HG03066 (cell line): ENCODE measurements around the gene ACOT7.

ENCODE experiments used
- ATAC-seq: cut with Tn5 transposase; IDR thresholded peaks from one replicate; pipeline ENCODE4 v1.9.1; 2021; ENCODE audit warnings: low read depth; ENCODE audit not compliant: unreplicated experiment

Gene ACOT7

DNA sequence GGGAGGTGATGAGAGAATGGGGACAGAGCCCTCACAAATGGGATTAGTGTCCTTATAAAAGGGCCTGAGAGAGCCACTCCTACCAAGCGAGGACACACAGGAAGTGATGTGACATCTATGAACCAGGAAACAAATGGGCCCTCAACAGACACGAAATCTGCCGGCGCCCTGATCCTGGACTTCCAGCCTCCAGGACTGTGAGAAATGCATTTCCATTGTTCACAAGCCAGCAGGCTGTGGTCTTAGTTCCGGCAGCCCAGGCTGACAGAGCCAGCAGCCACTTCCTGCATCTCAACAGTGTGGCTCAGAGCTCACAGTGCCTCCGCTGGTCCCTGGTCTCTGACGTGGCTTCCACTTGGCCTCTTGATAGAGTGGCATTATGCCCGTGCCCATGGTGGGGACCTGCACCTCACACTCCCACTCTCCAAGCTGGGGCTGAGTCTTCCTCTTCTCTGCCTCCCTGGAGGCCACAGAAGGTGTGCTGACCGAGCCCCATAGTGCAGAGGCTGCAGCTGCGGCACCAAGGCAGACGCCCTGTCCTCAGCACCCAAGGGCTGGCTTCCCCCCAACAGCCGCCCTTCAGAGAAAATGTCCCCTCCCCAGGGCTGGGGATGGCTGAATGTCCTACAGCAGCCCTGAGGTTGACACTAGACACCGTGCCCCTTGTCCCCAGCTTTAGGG, 44.9 kb downstream of the ACOT7 start:
- no peak for ATAC-seq

DNA sequence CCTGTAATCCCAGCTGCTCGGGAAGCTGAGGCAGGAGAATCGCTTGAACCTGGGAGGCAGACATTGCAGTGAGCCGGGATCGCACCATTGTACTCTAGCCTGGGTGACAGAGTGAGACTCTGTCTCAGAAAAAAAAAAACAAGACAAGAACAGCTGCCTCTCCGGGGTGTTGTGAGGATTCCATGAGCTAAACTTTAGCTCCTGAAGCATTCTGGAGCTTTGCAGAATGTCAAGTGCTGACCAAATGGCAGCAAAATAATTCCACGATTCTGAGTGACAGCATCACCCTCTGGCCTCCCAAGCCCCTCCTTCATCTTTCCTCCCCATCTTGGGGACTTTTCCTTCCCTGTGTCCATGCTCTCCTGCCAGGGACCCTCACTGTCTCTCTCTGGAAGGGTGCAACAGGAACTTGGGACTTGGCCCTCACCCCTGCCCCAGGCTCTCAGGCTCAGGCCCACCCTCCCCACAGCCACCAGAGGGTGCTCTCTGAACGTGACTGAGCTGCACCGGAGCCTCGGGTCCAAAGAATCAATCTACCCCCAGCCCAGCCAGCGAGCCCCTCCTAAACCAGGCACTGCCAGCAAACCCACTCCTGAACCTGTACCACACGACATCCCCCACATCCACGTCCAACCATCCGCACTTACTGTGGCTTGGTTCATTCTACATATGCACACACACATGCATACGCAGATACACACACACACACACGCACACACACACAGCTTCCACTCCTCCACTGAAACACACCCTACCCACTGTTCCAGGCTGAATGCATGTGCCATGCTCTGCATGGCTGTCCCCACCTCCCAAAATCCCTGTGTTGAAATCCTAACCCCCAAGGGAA, 45.7 kb downstream of the ACOT7 start:
- ATAC-seq, result no peak

DNA sequence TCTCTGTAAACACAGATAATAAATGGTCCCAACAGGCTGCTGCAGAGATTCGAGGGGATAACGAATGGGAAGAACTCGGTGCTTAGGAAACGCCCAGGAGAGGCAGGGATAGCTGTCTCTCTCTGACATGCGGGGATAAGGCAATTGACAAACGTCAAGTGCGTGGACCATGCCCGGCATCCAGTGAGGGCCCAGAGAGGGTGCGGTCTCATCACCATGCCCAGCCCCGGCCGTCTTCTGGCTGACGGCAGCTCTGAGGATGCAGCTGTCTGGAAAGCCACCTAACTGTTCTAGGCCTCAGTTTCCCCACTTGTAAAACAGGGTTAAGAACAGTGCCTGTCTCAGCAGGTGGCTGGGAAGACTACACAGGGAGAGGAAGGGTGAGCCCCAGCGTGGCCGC, 48.1 kb downstream of the ACOT7 start:
- no peak for ATAC-seq

DNA sequence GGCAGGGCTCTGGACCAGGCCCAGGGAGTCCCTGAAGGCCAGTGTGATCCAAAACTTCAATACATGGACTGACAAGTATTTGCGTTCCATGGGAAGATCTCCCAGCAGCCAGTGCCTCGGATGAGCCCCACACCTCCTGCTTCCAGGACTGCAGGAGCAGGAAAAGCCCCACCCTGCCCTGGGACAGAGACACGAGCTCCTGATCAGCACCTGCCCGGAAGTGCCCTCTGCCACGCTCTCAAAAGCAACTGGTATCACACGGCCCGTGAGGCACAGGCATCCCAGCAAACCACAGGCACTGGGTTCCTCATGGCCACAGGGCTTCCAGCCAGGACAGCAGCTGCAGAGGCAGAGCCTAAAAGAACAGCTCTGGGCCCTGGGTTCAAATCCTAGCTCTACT, 48.6 kb downstream of the ACOT7 start:
- ATAC-seq, result no peak

DNA sequence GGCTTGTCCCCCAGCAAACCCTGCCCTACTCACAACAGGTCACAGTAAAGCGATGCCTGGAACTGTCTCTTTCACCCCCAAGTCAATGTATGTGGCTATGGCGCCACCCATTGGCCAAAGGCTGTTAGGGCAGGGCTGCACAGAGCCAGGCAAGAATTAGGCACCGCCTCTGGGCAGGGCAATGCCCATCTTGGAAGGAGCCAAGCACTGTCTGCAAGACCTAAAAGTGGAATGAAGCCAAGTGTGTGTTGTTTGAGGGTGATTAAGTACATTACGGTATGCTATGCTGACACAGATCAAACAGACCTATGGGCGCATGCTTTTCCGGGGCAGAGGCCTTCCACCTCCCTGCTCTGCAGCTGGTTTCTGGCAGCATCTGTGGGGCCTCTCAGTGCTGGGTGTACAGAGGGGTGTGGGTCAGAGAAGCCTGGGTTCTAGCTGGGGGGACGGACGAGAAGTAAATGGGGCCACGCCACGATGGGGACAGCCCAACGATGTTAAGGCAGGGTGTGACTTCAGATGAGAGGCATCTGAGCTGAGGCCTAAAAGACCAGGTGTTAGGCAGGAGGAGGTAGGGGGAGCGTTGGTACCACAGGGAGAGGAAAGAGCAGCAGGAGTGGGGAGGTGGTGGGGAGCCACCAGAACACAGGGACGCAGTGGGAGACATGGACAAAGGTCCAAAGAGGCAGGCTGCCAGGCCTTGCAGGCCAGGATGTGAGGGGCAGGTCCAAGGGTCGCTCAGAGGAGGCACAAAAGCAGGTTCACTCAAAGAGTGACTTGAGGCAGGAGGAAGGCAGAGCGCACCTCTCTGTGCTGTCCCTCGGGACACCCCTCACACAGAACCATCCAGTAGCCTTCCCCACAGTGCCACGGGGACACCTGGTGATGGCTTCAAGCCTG, 49.8 kb downstream of the ACOT7 start:
- no peak for ATAC-seq

DNA sequence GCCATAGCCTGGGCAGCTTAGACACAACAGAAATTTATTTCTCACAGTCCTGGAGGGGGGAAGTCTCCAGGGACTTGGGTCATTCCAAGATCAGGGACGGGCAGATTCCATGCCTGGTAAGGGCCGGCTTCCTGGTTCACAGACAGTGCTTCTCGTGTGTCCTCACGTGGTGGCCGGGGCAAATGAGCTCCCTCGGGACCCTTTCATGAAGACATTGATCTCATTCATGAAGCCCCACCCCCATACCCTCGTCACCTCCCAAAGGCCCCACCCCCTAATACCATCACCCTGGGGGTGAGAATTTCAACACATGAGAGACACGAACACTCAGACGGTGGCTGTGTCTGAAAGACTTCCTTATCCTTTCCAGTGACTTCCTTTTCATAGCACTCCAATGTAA, 51.5 kb downstream of the ACOT7 start:
- ATAC-seq, result no peak

DNA sequence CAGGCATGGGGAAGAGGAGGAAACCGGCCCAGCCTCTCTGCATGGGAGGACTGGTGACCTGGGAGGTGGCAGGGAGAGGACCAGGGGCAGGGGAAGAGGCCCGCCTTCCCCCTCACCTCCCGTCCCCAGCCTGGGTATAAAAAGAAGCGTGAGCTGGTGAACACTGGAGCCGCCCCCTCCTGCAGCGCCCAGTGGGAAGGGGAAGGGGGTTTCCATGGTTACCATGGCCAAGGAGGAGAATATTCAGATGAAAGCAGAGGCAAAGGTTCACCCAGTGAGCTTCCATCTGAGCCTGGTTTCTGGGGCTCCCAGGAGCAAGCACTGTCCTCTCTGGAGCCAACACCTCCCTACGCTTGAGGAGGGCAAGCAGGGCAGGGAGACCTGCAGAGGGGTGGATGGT, 54.9 kb downstream of the ACOT7 start:
- no peak for ATAC-seq

DNA sequence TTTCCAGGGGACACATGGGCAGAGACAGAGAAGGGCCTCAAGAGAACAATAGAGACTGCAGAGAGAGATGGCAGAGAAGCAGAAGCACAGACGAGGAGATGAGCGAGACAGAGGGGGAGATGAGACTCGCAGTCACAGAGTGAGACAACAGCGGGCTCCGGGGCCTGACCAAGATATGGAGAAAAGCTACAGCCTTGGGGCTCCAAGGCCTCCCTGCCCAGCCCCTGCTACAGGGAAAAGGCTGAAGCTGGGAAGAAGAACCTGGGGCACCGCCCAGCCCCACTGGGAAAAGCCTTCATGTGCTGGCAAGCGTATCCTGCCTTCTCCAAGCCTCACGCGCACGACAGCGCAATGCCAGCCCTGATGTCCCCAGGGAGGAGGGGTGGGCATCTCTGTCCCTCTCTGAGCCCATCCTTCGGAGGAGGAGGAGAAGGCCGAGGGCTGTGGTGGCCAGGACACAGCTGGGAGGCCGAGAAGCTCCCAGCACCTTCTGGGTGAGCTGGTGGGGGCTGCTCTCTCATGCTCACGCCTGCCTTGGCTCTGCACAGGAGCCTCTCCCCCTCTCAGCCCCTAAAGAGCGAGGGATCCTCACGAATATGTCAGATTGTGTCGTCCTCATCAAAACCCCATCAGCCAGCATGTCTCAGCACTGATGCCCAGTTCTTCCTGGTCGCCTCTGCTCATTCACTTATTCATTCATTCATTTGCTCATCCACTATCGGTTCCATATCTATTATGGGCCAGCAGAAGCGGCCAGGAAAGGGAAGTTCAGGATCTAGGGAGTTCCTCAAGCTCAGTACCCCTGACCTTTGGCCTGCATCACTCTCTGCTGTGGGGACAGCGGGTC, 56.6 kb downstream of the ACOT7 start:
- no peak for ATAC-seq

DNA sequence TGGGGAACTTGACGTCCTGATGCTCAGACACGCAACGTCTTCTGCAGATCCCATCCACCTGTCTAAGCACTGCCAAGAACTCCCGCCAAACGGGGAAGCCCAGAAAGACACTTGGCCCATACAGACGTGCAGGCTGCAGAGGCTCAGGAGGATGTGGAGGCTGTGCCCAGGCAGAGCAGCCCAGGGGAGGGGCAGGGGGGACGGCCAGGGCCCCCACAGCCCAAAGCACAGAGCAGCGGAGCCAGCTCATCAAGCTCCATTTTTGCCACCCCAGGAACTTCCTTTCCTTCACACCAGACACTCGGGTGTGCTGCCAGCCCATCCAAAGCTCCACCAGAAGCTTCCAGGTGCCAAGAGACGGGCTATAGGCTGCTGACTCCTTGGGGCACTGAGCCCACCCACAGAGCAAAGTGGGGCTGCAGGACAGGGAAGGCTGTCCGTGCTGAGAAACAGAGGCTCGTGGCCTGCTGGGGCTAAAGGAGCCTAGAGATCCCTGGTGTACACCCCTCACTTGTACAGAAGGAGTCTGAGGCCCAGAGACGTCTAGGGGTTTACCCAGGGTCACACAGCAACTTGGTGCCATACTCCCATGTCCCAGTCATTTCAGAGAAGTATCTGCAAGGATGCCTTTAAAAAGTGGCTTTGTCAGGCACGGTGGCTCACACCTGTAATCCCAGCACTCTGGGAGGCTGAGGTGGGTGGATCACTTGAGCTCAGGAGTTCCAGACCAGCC, 59.1 kb downstream of the ACOT7 start:
- no peak for ATAC-seq

DNA sequence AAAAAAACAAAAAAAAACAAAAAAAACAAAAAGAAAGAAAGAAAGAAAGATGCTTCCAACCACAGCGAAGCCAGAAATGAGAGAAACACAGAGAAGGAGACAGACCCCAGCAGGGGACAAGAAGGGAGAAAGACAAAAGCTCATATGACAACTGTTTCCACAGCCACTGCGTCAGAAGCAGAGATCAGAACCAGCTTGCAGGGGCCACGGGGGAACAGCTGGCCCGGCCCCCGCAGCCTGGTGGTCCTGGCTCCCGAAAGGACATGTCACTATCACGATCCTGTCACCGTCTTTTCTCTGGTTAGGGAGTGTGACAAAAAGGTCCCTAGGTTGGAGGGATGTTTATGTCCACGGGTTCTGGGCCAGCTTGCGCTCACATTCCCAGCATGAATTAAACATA, 60.7 kb downstream of the ACOT7 start:
- no peak for ATAC-seq

DNA sequence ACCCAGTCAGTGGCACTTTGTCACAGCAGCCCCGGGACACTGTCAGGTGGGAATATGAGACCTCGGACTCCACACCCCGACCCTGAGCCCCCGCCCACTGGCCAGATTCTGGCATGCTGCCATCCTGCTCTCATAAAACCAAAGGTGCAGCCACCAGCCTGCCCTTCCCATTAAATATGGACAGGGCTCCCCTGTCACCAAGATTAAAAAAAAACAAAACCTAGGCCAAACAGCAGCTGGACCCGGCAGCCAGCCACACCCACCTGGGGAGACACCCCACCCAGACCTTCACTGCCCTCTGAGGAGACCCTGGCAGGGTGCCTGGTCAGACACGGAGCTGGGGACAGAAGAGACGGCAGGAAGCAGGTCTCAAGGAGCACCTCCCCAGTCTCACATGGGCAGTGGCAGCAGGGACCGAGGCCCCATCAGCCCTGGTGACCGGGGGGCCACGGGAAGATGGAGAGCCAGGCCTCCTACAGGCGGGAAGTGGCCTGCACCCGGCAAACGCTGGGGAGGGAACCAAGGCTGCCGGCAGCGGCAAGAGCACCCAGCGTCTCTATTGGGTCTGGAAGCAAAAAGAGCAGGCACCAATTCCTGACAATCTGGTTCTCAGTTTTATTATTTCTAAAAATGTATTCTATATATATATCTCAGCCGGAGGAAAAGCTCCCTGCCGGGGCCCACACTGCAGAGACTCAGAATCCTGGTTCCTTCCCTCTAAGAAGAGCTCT, 61.9 kb downstream of the ACOT7 start:
- no peak for ATAC-seq

DNA sequence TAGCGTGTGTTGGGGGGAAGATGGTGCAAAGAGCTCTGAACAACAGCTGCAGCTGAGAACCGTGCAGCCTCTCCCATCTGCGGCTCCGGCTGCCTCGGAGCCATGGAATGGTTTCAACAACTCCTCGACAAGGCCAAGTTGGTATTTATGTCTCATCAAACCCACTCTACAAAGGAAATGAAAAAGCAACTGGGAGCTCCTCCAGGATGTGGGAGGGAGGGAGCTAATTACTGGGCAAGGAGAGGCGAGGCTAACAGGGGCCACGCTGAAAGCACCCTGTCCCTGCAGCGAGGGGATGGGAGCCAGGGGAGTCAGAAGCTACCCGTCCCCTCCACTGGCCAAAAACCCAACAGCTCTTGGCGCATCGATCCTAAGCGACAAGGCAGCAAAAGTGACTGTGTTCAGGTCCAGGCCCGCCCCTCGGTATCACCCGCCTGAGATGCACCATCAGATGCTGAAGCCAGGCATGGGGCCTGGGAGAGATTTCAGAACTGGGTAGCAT, 63.1 kb downstream of the ACOT7 start:
- ATAC-seq, result no peak

DNA sequence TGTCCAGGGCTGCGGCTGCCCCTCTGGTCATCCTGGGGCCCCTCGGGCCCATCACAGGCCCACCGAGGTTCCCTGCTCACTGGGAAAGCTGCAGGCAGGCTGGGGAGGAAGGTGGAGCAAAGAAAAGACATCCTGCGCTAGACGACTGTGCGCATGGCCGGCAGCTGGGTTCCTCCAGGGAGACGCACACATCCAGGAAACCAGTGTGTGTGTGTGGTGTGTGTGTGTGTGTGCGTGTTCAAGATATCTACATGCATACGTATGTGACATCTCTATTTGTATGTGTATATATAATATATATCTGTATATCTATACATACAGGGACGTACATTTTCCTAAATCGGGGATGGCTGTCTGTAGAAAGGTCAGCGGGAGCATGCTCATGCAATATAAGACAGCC, 63.7 kb downstream of the ACOT7 start:
- ATAC-seq, result no peak

DNA sequence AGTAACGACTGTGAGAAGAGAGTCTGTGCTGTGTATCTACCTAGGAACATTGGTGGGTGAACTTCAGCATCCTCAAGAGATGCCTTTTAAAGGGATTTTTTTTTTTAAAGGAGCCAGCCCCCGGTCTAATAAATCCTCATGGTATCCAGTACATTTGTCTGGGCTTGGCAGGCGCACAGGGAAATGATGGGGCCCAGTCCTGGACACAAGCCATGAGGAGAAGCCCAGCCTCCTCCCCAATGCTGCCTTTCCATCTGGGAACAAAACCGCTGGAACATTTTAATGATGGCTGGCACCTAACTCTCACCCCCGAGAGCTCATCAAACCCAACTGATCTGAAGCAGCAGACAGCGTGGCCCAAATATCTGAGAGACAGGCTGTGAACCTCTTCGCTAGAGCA, 64.2 kb downstream of the ACOT7 start:
- no peak for ATAC-seq

DNA sequence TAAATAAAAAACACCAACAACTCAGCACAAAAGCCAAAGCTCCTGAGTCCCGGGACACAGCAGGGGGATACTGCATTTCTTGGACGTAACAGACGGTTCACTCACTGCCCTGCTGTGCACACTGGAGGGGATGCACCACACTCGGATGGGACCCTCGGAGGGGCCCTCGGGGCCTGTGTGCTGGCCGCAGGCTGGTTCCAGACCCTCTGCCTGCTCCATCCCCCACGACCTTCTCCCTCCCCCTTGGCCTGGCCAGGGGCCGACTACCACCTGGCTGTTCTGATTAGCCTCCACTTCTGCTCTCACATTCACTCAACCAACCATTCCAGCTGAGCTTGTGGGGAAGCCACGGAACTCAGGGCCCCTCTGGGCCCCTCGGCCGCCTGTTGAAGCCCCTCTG, 64.9 kb downstream of the ACOT7 start:
- no peak for ATAC-seq

DNA sequence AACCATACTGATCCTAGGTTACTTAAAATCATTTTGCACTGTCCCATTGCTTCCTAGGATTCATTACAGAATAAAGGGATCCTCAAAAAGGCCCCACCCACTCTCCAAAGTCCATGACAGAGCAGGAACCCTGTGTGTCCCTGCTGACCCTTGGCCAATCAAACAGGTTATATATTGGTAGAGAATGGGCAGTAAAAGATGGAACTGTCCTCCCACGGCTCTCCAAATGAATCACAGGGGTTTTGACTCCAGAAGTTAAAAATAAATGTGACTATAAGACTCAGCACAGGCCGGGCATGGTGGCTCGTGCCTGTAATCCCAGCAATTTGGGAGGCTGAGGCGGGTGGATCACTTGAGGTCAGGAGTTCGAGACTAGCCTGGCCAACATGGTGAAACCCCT, 65.5 kb downstream of the ACOT7 start:
- ATAC-seq, result no peak

DNA sequence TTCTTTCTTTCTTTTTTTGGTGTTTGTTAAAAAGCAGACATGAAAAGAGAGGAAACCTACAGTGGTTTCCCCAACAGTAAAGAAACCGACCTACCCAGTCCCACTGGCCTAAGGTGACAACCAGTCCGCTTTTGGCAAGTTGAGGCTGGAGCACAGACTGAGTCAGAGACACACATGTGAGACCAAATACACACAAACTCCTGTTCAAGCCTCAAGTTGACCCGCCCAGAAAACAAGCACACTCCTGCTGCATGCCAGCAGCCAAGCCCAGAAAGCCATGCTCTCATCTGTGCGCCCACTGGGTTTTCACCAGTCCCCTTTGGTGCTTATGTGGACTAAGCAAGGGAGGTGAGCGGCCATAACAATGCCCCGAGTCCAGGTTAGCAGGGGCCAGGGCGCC, 68.1 kb downstream of the ACOT7 start:
- ATAC-seq, result no peak

DNA sequence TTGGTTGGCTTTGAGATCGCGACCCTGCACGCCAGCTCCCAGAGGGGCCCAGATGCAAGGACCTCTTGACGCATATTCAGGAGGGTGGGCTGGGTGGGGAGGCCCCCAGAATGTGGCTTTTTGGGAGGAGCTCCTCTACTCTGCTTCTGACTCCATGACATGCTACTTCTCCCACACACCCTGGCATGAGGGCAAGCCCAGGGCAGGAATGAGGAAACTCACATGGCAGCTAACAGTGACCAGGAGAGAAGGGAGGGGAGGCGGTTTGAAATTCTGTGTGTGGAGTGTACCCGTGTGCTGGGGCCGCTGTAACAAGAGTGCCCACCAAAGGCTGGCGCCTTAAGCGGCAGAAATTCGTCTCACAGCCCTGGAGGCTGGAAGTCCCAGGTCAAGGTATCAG, 71.4 kb downstream of the ACOT7 start:
- no peak for ATAC-seq

DNA sequence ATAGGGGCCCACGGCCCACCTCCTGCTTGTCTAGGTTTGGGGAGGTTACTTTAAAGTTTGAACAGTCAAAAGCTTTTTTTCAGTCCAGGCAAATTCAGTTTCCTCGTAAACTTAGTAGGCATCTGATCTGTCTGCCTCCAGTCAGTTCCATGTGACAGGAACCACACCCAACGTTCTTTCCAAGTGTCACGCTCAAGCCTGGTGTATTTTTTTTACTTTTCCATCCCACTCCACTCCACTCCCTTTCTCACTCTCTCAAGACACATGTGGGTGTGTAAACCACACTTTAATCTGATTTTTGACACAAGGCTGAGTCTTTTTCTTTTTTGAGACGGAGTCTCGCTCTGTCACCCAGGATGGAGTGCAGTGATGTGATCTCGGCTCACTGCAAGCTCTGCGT, 72.4 kb downstream of the ACOT7 start:
- no peak for ATAC-seq
